ENCODE results near the gene MYPOP. TPM values are rescaled to one million over a fixed set of nuclear protein-coding genes. Genes with fewer than 3 reads are reported as not detected.

Gene MYPOP
- total and polyA plus RNA-seq, 2 of the 13 experiments (the other 11 are each of a cell fraction or from before 2014, with no cell fraction given), result 2.3 to 2.7 TPM

GRCh38 chr19:45863335-45863839 is 39.0 kb downstream of the MYPOP start (continued):
- TF ChIP-seq ZNF138 (CRISPR knock-in tag; IDR thresholded peaks at IDR 0.05; ENCODE audit: low read depth) (no peak), PLRG1 (conservative IDR thresholded peaks at IDR 0.05) (no peak), ZNF644 (CRISPR knock-in tag; IDR thresholded peaks at IDR 0.05; ENCODE audit: low read depth) (no peak), ZNF20 (CRISPR knock-in tag; IDR thresholded peaks at IDR 0.05) (0 out of 2 replicates have a peak, but pooled peaks have one; percentile 6), PHF21A (CRISPR knock-in tag; IDR thresholded peaks at IDR 0.05) (peak; percentile 20; the same call in 1 of the 2 replicates), NR2C2 (CRISPR knock-in tag; IDR thresholded peaks at IDR 0.05; ENCODE audit: borderline replicate concordance) (no peak), ZFP36L2 (CRISPR knock-in tag; IDR thresholded peaks at IDR 0.05) (no peak), HOXA5 (CRISPR knock-in tag; IDR thresholded peaks at IDR 0.05) (no peak; the same call in 1 of the 2 replicates), BATF2 (CRISPR knock-in tag; IDR thresholded peaks at IDR 0.05) (no peak), PTBP1 (IDR thresholded peaks at IDR 0.05; ENCODE audit: low read depth, low read length, poor library complexity, severe bottlenecking) (no peak), TBP (CRISPR knock-in tag; IDR thresholded peaks at IDR 0.05) (no peak), CBX1 (IDR thresholded peaks at IDR 0.05; ENCODE audit: low read depth) (no peak), NFATC3 (CRISPR knock-in tag; IDR thresholded peaks at IDR 0.05) (0 out of 2 replicates have a peak, but pooled peaks have one; percentile 11), ZNF891 (CRISPR knock-in tag; IDR thresholded peaks at IDR 0.05) (no peak), TFAP4 (IDR thresholded peaks at IDR 0.05; ENCODE audit: borderline replicate concordance, low read depth) (no peak), ZNF616 (CRISPR knock-in tag; IDR thresholded peaks at IDR 0.05; ENCODE audit: low read depth) (no peak; the same call in 1 of the 2 replicates), SATB2 (CRISPR knock-in tag; IDR thresholded peaks at IDR 0.05) (no peak), ZNF430 (CRISPR knock-in tag; IDR thresholded peaks at IDR 0.05) (no peak), NR2F6 (IDR thresholded peaks at IDR 0.05) (no peak), NR2F6 (CRISPR knock-in tag; IDR thresholded peaks at IDR 0.05) (no peak), ZNF274 (CRISPR knock-in tag; IDR thresholded peaks at IDR 0.05) (no peak), MAFK (conservative IDR thresholded peaks at IDR 0.05 in 1 of 2, IDR thresholded peaks at IDR 0.05 in 1 of 2; ENCODE audit: low read length in 2 of 2) (no peak), SMAD3 (CRISPR knock-in tag; IDR thresholded peaks at IDR 0.05) (no peak), ZNF503 (CRISPR knock-in tag; IDR thresholded peaks at IDR 0.05) (no peak)
- TF ChIP-seq, protein P1, sequence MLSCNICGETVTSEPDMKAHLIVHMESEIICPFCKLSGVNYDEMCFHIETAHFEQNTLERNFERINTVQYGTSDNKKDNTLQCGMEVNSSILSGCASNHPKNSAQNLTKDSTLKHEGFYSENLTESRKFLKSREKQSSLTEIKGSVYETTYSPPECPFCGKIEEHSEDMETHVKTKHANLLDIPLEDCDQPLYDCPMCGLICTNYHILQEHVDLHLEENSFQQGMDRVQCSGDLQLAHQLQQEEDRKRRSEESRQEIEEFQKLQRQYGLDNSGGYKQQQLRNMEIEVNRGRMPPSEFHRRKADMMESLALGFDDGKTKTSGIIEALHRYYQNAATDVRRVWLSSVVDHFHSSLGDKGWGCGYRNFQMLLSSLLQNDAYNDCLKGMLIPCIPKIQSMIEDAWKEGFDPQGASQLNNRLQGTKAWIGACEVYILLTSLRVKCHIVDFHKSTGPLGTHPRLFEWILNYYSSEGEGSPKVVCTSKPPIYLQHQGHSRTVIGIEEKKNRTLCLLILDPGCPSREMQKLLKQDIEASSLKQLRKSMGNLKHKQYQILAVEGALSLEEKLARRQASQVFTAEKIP (CRISPR knock-in tag; IDR thresholded peaks at IDR 0.05; ENCODE audit: borderline replicate concordance), result no peak
- TF ChIP-seq, protein P2, sequence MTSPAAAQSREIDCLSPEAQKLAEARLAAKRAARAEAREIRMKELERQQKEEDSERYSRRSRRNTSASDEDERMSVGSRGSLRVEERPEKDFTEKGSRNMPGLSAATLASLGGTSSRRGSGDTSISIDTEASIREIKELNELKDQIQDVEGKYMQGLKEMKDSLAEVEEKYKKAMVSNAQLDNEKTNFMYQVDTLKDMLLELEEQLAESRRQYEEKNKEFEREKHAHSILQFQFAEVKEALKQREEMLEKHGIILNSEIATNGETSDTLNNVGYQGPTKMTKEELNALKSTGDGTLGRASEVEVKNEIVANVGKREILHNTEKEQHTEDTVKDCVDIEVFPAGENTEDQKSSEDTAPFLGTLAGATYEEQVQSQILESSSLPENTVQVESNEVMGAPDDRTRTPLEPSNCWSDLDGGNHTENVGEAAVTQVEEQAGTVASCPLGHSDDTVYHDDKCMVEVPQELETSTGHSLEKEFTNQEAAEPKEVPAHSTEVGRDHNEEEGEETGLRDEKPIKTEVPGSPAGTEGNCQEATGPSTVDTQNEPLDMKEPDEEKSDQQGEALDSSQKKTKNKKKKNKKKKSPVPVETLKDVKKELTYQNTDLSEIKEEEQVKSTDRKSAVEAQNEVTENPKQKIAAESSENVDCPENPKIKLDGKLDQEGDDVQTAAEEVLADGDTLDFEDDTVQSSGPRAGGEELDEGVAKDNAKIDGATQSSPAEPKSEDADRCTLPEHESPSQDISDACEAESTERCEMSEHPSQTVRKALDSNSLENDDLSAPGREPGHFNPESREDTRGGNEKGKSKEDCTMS (CRISPR knock-in tag; conservative IDR thresholded peaks at IDR 0.05), result no peak
